Keratinocyte (primary cell): ENCODE measurements around the gene DNAJC11. TPM values are rescaled to one million over a fixed set of nuclear protein-coding genes. Genes with fewer than 3 reads are reported as not detected.

ENCODE experiments used
- DNase-seq: peaks from one replicate; pipeline ENCODE4 v3.0.0-alpha.2; 2011; ENCODE audit warnings: low read depth, missing footprints, low spot score
- FAIRE-seq: peaks from 2 replicates; lab custom pipeline; 2011; peaks lifted over from hg19 to GRCh38; lab: Jason Lieb, UNC
- H2AFZ ChIP-seq: 2 replicates; pipeline ENCODE4 v1.6.0; 2012; ENCODE audit warnings: low read length, control low read depth, inconsistent platforms; ENCODE audit not compliant: control insufficient read depth
- H3K27ac ChIP-seq: 2 replicates; pipeline ENCODE4 v1.5.1; 2011; ENCODE audit warnings: low read length; ENCODE audit not compliant: control insufficient read depth, insufficient read depth
- H3K27me3 ChIP-seq: 3 replicates; pipeline ENCODE4 v1.6.0; 2011; ENCODE audit warnings: low read length; ENCODE audit not compliant: control insufficient read depth, insufficient read depth; ENCODE audit errors: extremely low read depth
- H3K36me3 ChIP-seq, 2 experiments: 2 replicates in 1 of 2; 3 replicates in 1 of 2; pipeline ENCODE4 v1.5.1; 2011; ENCODE audit warnings: low read length in 2 of 2, mild to moderate bottlenecking in 1 of 2; ENCODE audit not compliant: control insufficient read depth in 2 of 2, insufficient read depth in 2 of 2; ENCODE audit errors: extremely low read depth in 1 of 2
- H3K4me1 ChIP-seq: 3 replicates; pipeline ENCODE4 v1.5.1; 2011; ENCODE audit warnings: low read length; ENCODE audit not compliant: control insufficient read depth, insufficient read depth; ENCODE audit errors: extremely low read depth
- H3K4me2 ChIP-seq: 3 replicates; pipeline ENCODE4 v1.6.0; 2011; ENCODE audit warnings: low read depth, low read length; ENCODE audit not compliant: control insufficient read depth, insufficient read depth; ENCODE audit errors: extremely low read depth
- H3K4me3 ChIP-seq, 3 experiments: fragments of 200-600 bp in 1 of 3; sonication (generic) in 1 of 3; 2 replicates in 2 of 3; 3 replicates in 1 of 3; pipeline ENCODE4 v1.5.1; 2011 to 2016; ENCODE audit warnings: low read length in 3 of 3, mild to moderate bottlenecking in 3 of 3, control low read depth in 2 of 3, inconsistent platforms in 1 of 3, low read depth in 1 of 3, mixed read lengths in 1 of 3, mixed run types in 1 of 3, moderate library complexity in 1 of 3; ENCODE audit not compliant: control insufficient read depth in 2 of 3, insufficient read depth in 2 of 3; ENCODE audit errors: extremely low read depth in 1 of 3
- H3K79me2 ChIP-seq: 2 replicates; pipeline ENCODE4 v1.6.0; 2012; ENCODE audit warnings: low read length; ENCODE audit not compliant: control insufficient read depth, insufficient read depth
- H3K9ac ChIP-seq: 3 replicates; pipeline ENCODE4 v1.6.0; 2011; ENCODE audit warnings: low read length; ENCODE audit not compliant: control insufficient read depth, insufficient read depth; ENCODE audit errors: extremely low read depth
- H3K9me1 ChIP-seq: 3 replicates; pipeline ENCODE4 v1.6.0; 2011; ENCODE audit warnings: low read length; ENCODE audit not compliant: control insufficient read depth, insufficient read depth; ENCODE audit errors: extremely low read depth
- H3K9me3 ChIP-seq: 2 replicates; pipeline ENCODE4 v1.5.1; 2012; ENCODE audit warnings: low read depth, low read length; ENCODE audit not compliant: control insufficient read depth
- H4K20me1 ChIP-seq: 3 replicates; pipeline ENCODE4 v1.6.0; 2011; ENCODE audit warnings: low read length; ENCODE audit not compliant: control insufficient read depth, insufficient read depth; ENCODE audit errors: extremely low read depth
- EZH2 ChIP-seq: IDR thresholded peaks from one replicate; pipeline ENCODE4 v1.6.1; 2012; ENCODE audit warnings: inconsistent platforms, mild to moderate bottlenecking, low read length, moderate library complexity
- dilution Hi-C: fragments of 300-500 bp; cut with MboI; formaldehyde crosslinking; loops from one replicate; pipeline ENCODE4 v1.7.0; 2020; ENCODE audit warnings: low sequenced_read_pairs; ENCODE audit not compliant: extremely low pct_ligation_motif_present
- polyA plus RNA-seq, 5 experiments: library from polyadenylated mRNA; depleted of rRNA in 3 of 5; stranded (reverse) in 3 of 5; stranded (forward) in 1 of 5; unstranded in 1 of 5; fragments of >200 nt; gene quantifications; 1 replicate in 1 of 5; 2 replicates in 3 of 5; 3 replicates in 1 of 5; pipeline versions ENCODE4 v1.2.1 to v1.2.3, GENCODE V29; 2011 to 2012; ENCODE audit warnings: missing spikeins in 2 of 5, low read depth in 1 of 5, low replicate concordance in 1 of 5
- TF ChIP-seq, protein P1 (sequence below), 3 experiments: IDR thresholded peaks in 1 of 3; conservative IDR thresholded peaks in 1 of 3; optimal IDR thresholded peaks in 1 of 3; 2 replicates in 2 of 3; 3 replicates in 1 of 3; pipeline versions ENCODE3 to v1.5.1; 2011; ENCODE audit warnings: low read length in 3 of 3, mild to moderate bottlenecking in 3 of 3, moderate library complexity in 2 of 3, control low read depth in 1 of 3, inconsistent platforms in 1 of 3; ENCODE audit not compliant: insufficient read depth in 2 of 3; ENCODE audit errors: extremely low read depth in 1 of 3

The DNAJC11 gene
- polyA plus RNA-seq, 1 donor (not counting 4 experiments of a cell fraction or from before 2014, with no cell fraction given) = 40.8 TPM

DNA sequence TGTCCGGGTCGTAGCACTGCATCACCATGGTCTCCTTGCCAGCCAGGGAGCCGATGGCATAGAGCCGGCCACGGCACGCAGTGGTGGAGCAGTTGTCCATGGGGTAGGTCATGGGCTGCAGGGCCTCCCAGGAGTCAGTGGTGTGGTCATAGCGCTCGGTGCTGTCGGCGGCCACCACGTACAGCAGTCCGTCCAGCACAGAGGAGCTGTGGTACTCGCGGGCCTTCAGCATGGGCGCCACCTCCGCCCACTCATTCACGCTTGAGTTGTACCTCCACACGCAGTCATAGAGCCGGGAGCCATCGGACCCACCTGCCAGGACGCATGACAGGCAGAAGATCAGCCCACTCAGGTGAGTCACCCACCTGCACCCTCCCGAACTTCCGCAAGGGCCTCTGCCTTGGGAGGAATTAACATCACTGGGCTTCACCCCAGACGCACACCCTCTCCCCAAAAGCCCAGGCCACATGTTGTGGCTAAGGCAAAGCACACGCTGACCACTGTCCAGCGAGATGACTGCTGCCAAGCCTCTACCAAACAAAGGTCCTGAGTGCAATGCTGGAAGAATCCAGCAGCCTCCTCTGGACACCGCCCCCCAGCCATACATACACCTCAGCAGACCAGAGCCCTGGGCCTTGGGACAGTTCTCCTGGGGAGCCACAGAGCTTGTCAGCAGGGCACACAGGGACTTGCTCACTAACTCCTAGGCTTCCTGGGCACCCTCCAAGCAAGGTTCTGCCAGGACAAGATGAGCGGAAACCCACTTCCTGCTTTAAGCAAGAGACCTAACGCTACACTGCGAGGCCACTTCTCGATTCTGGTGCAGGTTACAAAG lies 102.3 kb downstream of the DNAJC11 start:
- Histone ChIP-seq H4K20me1 (peaks cover 53% of the 10 kb centered on the region), H3K9ac (peak overlapping the region; percentile 100), H3K4me1 (peaks cover 47% of the 10 kb centered on the region), H3K36me3 (peaks cover 34 to 50% of the 10 kb centered on the region in 2 experiments), H3K4me3 (peak overlapping the region; percentile 97 to 100 (median 99)), H3K27me3 (no peaks in the 10 kb centered on the region), H3K9me3 (no peaks in the 10 kb centered on the region), H2AFZ (no peak overlapping the region), H3K27ac (peak overlapping the region; percentile 100), H3K9me1 (peaks cover 6% of the 10 kb centered on the region), H3K79me2 (peaks cover 77% of the 10 kb centered on the region), H3K4me2 (peak overlapping the region; percentile 100)
- no peak for TF ChIP-seq EZH2
- TF ChIP-seq, protein P1, sequence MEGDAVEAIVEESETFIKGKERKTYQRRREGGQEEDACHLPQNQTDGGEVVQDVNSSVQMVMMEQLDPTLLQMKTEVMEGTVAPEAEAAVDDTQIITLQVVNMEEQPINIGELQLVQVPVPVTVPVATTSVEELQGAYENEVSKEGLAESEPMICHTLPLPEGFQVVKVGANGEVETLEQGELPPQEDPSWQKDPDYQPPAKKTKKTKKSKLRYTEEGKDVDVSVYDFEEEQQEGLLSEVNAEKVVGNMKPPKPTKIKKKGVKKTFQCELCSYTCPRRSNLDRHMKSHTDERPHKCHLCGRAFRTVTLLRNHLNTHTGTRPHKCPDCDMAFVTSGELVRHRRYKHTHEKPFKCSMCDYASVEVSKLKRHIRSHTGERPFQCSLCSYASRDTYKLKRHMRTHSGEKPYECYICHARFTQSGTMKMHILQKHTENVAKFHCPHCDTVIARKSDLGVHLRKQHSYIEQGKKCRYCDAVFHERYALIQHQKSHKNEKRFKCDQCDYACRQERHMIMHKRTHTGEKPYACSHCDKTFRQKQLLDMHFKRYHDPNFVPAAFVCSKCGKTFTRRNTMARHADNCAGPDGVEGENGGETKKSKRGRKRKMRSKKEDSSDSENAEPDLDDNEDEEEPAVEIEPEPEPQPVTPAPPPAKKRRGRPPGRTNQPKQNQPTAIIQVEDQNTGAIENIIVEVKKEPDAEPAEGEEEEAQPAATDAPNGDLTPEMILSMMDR (optimal IDR thresholded peaks at IDR 0.05 in 1 of 3, IDR thresholded peaks at IDR 0.05 in 1 of 3, conservative IDR thresholded peaks at IDR 0.05 in 1 of 3; ENCODE audit: extremely low read depth in 1 of 3, insufficient read depth in 2 of 3, low read length in 3 of 3) = peak in 2 of 3 experiments; percentile 17 to 28
- FAIRE-seq (peak; percentile 65), DNase-seq (no peak)
- dilution Hi-C loops = no loop called here

DNA sequence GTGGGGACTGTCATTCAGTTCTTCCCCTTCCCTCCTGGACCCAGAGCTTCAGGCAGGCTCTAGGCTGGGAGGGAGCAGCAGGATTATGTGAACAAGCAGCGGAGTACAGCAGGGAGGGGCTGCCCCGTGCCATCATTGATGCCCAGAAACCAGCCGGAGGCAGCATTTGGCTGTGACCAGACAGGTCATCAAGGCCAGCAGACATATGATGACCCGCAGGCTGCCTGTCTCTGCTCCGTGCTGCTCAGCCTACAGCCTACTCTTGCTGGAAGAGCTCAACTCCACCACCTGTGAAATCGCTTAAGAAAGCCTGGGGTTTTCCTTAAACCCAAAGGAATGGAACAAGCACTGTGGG lies 103.9 kb downstream of the DNAJC11 start:
- H3K79me2 ChIP-seq = peaks cover 91% of the 10 kb centered on the region
- TF ChIP-seq EZH2 = no peak
- TF ChIP-seq, protein P1 (optimal IDR thresholded peaks at IDR 0.05 in 1 of 3, IDR thresholded peaks at IDR 0.05 in 1 of 3, conservative IDR thresholded peaks at IDR 0.05 in 1 of 3; ENCODE audit: extremely low read depth in 1 of 3, insufficient read depth in 2 of 3, low read length in 3 of 3) = no peak
- H4K20me1 ChIP-seq = peaks cover 62% of the 10 kb centered on the region
- peaks cover 34% of the 10 kb centered on the region for H3K4me1 ChIP-seq
- peak overlapping the region; percentile 27 for H3K4me2 ChIP-seq
- H3K36me3 ChIP-seq = peaks cover 48 to 65% of the 10 kb centered on the region in 2 experiments
- peak overlapping the region; percentile 49 for H3K27ac ChIP-seq
- peak overlapping the region; percentile 28 for H3K9ac ChIP-seq
- H2AFZ ChIP-seq = no peak overlapping the region
- DNase-seq = no peak
- no peaks in the 10 kb centered on the region for H3K9me3 ChIP-seq
- H3K27me3 ChIP-seq = no peaks in the 10 kb centered on the region
- peak overlapping the region in 1 of 3 experiments; percentile 19 for H3K4me3 ChIP-seq
- H3K9me1 ChIP-seq = peaks cover 6% of the 10 kb centered on the region
- no peak for FAIRE-seq
- dilution Hi-C loops = no loop called here
